ENCODE measurements around the gene CTCF. TPM values are rescaled to one million over a fixed set of nuclear protein-coding genes. Genes with fewer than 3 reads are reported as not detected.

The CTCF gene
- total RNA-seq, 2 donors from 2014 or later, result 24.5 to 31.6 TPM

DNA sequence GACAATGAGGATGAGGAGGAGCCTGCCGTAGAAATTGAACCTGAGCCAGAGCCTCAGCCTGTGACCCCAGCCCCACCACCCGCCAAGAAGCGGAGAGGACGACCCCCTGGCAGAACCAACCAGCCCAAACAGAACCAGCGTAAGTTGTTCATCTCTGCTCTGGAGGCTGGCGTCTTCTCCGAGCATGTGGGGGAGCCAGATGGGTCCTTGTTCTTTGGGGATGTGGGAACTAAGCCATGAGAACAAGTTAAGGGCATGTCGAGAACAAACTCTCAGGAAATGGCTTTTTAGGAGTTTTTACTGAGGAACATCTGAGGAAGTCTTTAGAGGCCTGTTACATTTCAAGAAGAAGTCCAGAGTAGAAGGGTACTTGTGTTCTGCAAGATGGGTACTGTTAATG, 74.4 kb downstream of the CTCF start:
- Histone ChIP-seq H3K4me1 (peaks cover 0 to 9% of the 10 kb centered on the region in 2 donors), H3K4me3 (no peak overlapping the region), H3K36me3 (peaks cover 44% of the 10 kb centered on the region), H3K27ac (no peak overlapping the region), H3K27me3 (no peaks in the 10 kb centered on the region), H3K9me3 (no peaks in the 10 kb centered on the region)
- no peak for DNase-seq (ENCODE audit: low spot score)
- TF ChIP-seq, protein P1, sequence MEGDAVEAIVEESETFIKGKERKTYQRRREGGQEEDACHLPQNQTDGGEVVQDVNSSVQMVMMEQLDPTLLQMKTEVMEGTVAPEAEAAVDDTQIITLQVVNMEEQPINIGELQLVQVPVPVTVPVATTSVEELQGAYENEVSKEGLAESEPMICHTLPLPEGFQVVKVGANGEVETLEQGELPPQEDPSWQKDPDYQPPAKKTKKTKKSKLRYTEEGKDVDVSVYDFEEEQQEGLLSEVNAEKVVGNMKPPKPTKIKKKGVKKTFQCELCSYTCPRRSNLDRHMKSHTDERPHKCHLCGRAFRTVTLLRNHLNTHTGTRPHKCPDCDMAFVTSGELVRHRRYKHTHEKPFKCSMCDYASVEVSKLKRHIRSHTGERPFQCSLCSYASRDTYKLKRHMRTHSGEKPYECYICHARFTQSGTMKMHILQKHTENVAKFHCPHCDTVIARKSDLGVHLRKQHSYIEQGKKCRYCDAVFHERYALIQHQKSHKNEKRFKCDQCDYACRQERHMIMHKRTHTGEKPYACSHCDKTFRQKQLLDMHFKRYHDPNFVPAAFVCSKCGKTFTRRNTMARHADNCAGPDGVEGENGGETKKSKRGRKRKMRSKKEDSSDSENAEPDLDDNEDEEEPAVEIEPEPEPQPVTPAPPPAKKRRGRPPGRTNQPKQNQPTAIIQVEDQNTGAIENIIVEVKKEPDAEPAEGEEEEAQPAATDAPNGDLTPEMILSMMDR (IDR thresholded peaks at IDR 0.05), result no peak

DNA sequence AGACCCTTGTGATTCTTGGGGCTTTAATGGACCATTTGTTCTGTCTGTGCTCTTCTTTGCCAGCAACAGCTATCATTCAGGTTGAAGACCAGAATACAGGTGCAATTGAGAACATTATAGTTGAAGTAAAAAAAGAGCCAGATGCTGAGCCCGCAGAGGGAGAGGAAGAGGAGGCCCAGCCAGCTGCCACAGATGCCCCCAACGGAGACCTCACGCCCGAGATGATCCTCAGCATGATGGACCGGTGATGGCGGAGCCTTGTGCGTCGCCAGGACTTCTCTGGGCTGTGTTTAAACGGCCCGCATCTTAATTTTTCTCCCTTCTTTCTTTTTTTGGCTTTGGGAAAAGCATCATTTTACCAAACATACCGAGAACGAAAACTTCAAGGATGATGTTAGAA, 75.3 kb downstream of the CTCF start:
- Histone ChIP-seq H3K27me3 (no peaks in the 10 kb centered on the region), H3K9me3 (no peaks in the 10 kb centered on the region), H3K27ac (no peak overlapping the region), H3K4me3 (no peak overlapping the region), H3K36me3 (peaks cover 36% of the 10 kb centered on the region), H3K4me1 (peaks cover 0 to 13% of the 10 kb centered on the region in 2 donors)
- TF ChIP-seq, protein P1 (IDR thresholded peaks at IDR 0.05), result no peak
- DNase-seq (ENCODE audit: low spot score), result no peak

DNA sequence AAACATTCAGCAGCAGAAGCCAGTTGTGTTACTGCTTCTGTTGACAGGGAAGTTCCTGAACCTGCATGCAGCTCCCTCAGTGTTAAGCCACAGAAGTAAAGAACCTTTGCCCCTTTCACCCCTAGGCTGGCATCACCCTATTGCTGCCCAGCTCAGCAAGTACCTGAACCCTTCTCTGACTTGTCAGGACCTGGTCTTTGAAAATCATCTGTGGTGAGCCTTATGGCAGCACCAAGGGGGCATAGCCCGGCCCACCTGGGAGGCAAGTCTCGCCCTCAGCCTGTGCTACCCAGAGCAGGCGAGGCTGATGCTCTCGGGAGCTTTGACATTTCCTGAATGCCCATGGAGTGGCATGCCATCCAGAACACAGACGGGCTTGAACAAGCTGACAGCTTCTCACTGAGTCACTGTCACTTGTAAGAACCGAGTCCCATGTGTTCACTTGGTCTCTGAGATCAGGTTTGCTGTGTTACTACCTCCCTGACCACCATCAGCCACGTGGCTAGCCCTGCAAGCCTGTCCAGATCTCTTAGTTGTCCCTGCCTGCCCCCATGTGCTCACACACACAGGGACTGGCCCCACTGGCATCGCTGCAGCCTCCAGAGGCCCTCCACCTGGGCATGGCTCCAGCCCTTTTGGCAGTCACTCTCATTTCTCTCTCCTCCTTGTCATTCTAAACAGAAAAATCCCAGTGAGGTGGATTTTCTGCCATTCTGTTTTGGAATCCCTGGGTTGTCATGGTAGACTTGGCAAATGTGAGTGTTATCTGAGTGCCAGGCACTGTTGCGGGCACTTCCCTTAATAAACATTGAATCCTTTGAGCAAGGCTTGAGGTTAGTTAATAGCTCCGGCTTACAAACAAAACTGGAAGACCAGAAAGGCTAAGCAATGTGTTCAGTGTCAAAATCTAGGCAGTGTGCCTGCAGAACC, 79.7 kb downstream of the CTCF start:
- H3K9me3 ChIP-seq, result no peaks in the 10 kb centered on the region
- H3K4me3 ChIP-seq, result no peak overlapping the region
- TF ChIP-seq, protein P1 (IDR thresholded peaks at IDR 0.05), result no peak
- no peak for DNase-seq (ENCODE audit: low spot score)
- H3K4me1 ChIP-seq, result peaks cover 0 to 22% of the 10 kb centered on the region in 2 donors
- H3K27ac ChIP-seq, result no peak overlapping the region
- peaks cover 4 to 5% of the 10 kb centered on the region in 2 donors for H3K27me3 ChIP-seq
- H3K36me3 ChIP-seq, result peaks cover 18% of the 10 kb centered on the region

DNA sequence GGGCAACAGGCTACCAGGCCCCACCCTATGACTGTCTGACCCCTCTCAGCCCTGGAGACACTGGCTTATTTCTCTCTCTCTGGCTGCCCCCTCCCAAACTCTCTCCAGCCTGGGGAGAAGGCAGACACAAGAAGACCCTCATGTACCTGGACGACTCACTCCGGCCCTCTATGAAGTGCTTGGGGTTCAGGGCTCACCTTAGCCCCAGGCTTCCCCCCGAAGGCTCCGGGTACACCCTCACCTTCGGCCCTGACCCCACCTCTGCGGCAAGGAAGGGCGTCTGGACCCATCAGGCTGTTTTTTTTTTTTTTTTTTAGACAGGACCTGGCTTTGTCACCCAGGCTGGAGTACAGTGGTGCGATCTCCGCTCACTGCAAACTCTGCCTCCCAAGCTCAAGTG, 81.7 kb downstream of the CTCF start:
- Histone ChIP-seq H3K9me3 (no peaks in the 10 kb centered on the region), H3K4me3 (no peak overlapping the region), H3K36me3 (no peaks in the 10 kb centered on the region), H3K4me1 (peaks cover 0 to 29% of the 10 kb centered on the region in 2 donors), H3K27me3 (peaks cover 7 to 19% of the 10 kb centered on the region in 2 donors), H3K27ac (no peak overlapping the region)
- TF ChIP-seq, protein P1 (IDR thresholded peaks at IDR 0.05), result no peak
- DNase-seq (ENCODE audit: low spot score), result no peak

DNA sequence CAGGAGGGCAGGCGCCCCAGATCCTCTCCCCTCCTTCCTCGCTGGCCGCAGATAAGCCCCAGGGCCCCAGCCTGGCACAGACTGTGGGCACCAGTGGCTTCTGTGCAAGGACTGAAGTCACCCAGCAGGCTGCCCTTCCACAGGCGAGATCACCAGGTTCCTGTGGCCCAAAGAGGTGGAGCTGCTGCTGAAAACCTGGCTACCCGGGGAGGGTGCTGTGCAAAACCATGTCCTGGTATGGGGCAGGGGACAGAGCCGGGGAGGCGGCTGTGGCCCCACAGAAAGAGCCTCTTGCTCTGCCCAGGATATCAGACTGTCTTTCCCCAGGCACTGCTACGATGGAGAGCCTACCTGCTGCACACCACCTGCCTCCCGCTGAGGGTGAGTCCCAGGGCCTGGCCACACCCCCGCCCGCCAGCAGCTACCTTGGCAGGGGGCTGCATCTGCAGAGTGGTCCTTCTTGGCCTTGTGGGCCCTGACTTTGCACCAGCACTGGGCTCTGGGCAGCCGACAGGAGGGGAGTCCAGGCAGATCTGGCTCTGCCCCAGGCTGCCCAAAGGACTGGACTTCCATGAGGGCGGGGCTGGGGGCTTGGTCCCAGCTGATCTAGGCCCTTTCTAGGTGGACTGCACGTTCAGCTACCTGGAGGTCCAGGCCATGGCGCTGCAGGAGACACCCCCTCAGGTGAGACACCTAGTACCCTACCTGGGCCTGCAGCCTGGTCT, 83.2 kb downstream of the CTCF start:
- Histone ChIP-seq H3K27me3 (peaks cover 7 to 23% of the 10 kb centered on the region in 2 donors), H3K36me3 (no peaks in the 10 kb centered on the region), H3K27ac (no peak overlapping the region), H3K9me3 (no peaks in the 10 kb centered on the region), H3K4me3 (no peak overlapping the region), H3K4me1 (peaks cover 0 to 35% of the 10 kb centered on the region in 2 donors)
- no peak for DNase-seq (ENCODE audit: low spot score)
- TF ChIP-seq, protein P1 (IDR thresholded peaks at IDR 0.05), result no peak

Data from right atrium auricular region (tissue), 2 donors.